ENCODE results near the gene STX11.
"Not testable (repeated sequence)": the region's sequence is repeated elsewhere in the genome, so short reads cannot be mapped to it uniquely, and the experiment has no call there.

The STX11 gene

DNA sequence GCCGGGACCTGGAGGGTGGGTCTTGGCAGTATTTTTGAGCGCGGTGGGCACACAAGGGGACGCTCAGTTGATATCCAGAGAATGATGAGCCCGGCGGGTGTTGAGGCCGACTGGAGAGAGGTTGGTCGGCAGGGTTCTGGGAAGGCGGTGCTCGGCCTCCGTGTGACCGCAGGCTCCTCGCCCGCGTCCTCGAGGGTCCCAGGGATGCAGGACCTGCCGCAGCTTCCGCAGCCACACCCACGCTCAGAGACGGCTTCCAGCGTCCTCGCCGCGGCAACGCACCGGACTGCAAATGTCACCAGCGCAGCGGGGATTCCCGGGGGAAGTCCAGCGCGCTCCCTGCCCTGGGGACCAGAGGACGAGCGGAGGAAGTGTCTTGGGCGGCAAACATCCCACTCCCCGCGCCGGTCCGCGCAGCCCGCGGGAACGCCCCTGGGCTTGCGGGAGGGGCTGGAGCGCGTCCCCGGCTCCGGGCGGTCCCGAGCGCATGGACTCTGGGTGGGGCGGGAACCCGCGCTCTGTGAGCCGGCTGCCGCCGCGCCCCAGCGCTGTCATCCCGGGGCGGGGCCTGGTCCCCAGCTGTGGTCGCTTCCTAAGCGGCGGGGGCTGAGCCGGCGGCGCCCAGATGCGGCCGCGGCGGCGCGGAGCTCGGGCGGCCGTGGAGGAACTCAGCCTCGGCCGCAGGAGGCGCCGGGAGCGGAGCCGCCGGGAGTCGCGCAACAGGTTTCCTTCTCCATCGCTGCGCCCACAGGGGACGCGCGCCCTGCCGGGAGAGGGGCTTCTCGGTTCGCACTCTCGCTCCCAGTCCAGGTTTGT lies at the start of gene STX11:
STX11 (plus strand) TSS at position 624 of the 816 bp plus-strand sequence. CDS start 36,111 bp downstream, outside the sequence.
- peak; percentile 88 for DNase-seq

DNA sequence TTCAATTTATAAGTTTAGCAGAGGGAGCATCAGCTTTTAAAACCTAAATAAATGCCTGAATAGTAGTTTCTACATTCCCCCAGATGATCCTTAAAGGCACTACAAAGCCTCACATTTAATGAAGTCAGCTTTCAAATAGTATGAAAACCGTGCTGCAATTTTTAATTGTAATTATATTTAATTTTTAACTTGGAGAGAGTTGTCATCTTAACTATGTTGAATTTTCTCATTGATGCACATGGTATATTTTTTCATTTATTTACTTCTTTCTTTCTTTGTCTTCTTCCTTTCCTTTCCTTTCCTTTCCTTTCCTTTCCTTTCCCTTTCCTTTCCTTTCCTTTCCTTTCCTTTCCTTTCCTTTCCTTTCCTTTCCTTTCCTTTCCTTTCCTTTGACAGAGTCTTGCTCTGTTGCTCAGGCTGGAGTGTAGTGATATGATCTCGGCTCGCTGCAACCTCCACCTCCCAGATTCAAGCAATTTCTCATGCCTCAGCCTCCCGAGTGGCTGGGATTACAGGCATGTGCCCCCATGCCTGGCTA lies 47.2 kb upstream of the STX11 start:
- no peak for DNase-seq

DNA sequence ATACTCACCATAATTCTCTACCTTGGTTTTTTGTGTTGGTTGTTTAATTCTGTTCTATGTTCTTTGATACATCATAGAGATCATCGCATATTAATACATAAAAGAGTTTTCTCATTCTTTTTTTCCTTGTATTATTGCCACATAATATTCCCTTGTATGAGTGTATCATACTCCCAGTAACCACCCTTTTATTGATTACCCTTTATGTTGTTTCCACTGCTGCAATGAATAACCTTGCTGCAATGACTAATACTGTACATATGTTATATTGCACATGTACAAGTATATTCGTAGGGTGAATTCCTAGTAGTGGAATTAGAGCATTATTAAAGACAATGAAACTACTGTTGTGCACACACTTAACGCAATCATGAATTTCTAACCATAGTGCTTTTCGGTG lies 45.8 kb upstream of the STX11 start:
- no peak for DNase-seq

DNA sequence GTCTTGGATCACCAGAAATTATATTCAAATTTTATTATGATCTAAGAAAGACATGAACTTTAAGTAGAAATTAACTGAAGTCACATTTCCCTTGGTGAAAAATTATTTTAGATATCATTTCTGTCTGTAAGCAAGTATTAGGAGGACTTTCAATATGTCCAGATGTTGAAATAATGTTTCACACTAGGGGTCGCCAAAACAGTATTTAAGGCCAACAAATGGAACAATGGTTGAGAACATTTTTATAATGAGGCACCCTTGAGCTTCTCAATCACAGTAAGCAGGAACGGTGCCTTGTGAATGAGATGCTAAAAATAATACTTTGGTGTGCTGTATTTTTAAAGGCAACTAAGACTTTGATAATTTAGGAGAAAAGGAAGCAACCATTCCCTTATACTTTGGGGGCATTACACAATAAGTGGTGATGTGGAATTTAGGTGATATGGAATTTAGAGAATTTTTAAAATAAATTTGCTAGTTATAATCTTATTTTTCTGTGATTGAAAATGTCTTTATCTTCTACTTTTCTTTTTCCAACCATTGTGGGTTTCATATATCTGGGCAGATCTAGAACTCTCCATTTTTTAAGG lies 45.3 kb upstream of the STX11 start:
- DNase-seq = peak; percentile 92

- DNase-seq = no peak
Measured at GRCh38 chr6:144106206-144106605, 44.1 kb upstream of the STX11 start.

DNA sequence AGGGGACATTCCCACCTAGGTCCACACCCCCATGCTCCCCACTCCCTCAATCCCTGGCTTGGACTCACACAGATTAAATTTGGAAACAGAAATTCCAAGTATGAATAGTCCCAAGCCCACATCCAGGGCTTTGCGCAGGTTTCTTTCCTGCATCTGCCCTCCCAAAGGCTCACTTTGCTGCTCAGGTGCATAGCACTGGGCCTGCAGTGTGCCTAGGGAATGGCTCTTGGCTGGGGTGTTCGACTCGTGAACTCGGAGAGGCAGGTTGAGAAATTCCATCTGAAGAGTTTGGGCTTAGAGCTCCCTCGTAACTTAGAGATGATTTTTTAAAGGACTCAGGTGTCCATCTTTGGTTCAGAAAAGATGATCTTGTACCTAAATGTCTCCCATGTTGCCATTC lies 40.1 kb upstream of the STX11 start:
- DNase-seq = no peak

GRCh38 chr6:144113366-144113765 lies 37.0 kb upstream of the STX11 start:
- no peak for DNase-seq

DNA sequence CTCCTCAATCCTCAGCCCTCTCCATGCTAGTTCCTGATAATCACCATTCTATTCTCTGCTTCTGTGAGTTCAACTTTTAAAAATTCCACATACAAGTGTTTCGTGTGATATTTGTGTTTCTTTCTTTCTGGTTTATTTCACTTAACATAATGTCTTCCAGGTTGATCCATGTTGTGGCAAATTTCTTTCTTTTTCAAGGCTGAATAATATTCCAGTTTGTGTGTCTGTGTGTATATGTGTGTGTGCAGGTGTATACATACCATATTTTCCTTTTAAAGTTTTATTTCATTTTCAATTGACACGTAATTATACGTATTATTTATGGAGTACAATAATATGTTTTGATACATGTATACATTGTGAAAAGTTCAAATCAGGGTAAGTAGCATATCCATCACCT lies 35.1 kb upstream of the STX11 start:
- no peak for DNase-seq

DNA sequence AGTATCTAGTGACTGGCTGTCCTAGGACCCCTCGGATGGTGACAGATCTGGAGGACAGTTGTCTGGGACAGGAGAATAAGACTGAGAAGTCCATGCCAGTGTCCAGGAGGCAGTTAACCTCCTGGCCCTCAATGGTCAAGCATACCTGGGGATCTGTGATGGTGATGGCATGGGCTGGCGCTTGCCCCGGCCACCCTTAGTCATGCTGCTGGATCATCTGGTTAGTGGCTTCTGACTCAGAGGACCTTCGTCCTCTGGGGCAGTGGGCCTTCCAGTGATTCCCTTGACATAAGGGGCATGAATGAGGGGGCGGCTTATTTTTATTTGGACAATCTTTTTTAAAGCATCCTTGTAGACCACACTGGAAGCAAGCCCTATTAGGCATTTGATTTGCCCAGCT lies 30.9 kb upstream of the STX11 start:
- no peak for DNase-seq

- peak; percentile 70 for DNase-seq
Measured at GRCh38 chr6:144122861-144123260, 27.5 kb upstream of the STX11 start.

DNA sequence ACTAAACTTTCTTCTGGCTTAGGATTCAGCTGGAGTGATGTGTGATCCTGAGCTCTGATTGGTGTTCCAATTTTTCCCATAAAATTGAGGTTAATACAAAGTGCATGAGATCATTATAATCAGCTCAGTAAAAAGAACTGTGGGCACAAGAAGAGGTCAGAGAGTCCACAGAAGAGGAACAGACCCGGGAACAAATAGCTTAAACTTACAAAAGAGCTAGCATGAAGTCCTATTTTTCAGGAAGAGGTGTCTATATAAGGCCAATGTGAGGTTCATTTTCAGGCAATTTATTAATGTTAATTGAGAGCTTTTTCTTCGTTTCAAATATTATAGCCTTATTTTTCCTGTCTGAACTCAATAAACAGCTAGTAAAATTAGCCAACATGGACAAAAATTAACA lies 26.9 kb upstream of the STX11 start:
- peak; percentile 81 for DNase-seq

DNA sequence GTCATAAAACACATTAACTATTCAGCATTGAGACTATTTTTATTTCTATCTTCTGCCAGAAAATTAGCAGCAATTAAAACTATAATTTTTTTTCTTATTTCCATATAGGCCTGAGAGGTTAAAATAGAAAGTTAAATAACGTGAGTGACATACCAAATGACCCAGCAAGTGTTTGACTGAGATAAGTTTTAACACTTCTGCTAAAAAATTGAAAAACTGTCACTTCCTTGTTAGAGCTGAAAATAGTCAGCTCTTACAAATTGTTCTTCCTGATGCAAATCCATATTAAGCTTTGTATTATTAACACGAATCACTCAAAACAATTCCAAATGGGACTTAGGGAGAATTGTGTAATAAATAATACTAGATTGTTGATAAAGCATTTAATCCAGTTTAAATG lies 26.5 kb upstream of the STX11 start:
- DNase-seq = peak; percentile 91

- DNase-seq = no peak
Measured at GRCh38 chr6:144127097-144127496, 23.2 kb upstream of the STX11 start.

DNA sequence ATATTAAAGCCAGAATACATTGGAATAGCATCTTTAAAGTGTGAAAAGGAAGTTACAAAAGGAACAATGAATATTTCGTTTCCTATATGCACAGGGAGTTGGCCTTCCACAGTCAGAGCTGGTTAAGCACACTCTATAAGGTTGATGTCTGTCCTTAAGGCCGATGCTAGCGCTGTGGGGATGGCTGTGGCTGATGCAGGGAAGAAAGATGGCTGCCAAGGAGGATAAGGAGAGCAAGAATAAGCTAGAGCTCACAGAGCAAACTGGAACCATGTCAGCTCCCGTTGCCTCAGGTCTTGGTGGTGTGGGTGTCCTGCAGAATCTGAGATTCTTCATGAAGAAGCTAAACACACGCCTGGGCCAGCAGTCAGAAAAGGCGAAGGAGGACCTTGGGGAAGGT lies 20.8 kb upstream of the STX11 start:
- no peak for DNase-seq

DNA sequence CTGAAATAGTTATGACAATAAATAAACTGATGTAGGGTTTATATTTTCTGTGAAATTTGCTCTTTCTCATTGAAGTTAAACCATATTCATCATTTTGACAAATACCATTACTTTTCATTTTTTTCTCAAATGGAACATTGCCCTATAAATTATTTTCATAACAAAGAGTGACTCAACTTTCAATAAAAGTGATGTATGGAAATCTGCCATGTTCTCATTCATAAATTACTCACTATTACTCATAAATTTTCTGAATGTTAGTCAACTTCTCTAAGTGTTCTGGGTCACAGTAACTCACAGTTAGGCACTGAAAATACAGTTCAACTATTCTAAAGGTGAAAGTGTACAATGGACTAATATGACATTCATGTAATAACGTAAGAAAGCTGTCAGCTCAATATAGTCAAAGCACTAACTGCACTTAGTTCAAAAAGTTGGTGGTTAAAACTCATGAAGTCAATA lies 19.0 kb upstream of the STX11 start:
- no peak for DNase-seq

- DNase-seq = not testable (repeated sequence)
Measured at GRCh38 chr6:144132167-144132690, 18.1 kb upstream of the STX11 start.

- no peak for DNase-seq
Measured at GRCh38 chr6:144133225-144133821, 17.0 kb upstream of the STX11 start.

DNA sequence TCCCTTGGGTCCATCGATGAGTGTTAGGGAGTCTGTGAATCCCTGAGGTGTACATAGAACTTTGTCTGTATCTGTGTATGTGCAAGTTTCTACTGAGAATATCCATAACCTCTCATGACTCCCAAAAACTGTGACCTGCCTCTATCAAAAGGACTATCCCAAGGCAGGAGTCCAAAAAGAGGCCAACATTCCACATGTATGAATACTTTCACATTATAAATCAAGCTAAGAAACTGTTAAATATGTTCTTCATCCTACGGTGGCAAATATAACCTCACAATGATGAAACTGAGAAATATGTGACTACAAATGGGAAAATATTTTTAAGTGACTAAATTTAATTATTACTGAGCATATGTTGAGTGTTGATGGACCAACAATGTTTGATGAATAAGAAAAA lies 16.1 kb upstream of the STX11 start:
- DNase-seq = no peak

- no peak for DNase-seq
Measured at GRCh38 chr6:144134737-144135136, 15.6 kb upstream of the STX11 start.

GRCh38 chr6:144138542-144138941 lies 11.8 kb upstream of the STX11 start:
- DNase-seq = no peak

- no peak for DNase-seq
Measured at GRCh38 chr6:144139817-144140216, 10.5 kb upstream of the STX11 start.

- no peak for DNase-seq
Measured at GRCh38 chr6:144140867-144141266, 9.4 kb upstream of the STX11 start.

DNA sequence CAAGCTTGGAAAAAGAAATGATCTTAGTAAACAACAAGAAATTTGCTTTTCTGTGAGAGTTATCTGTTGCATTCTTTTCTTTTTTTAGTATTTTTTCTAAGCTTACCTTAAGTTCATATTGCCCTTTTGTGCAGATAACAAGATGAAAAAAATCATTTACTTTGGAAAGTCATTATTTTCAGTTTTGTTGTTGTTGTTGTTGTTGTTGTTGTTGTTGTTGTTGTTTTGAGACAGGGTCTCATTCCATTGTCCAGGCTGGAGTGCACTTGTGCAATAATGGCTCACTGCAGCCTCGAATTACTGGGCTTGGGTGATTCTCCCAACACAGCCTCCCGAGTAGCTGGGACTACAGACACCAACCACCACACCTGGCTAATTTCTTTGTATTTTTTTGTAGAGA lies 8.8 kb upstream of the STX11 start:
- no peak for DNase-seq

GRCh38 chr6:144143106-144143505 lies 7.2 kb upstream of the STX11 start:
- no peak for DNase-seq

Data from OCI-M1 (cell line).